PC-9 (cell line): ENCODE results near the gene RSPH9. TPM values are rescaled to one million over a fixed set of nuclear protein-coding genes. Genes with fewer than 3 reads are reported as not detected.

Source experiments
- BruUV-seq: library from RNA; stranded (reverse); fragments of 400-500 nt; replicated peaks from 2 replicates; lab custom pipeline; 2021; lab: Mats Ljungman, UMichigan
- CTCF ChIA-PET: fragments of 300-600 bp; sonication (Branson Sonifier 250); formaldehyde crosslinking; loops from one replicate; lab custom pipeline; 2022; ENCODE audit warnings: antibody characterized with exemption; lab: Charles Lee
- POLR2A ChIA-PET: fragments of 300-600 bp; sonication (Branson Sonifier 250); formaldehyde crosslinking; loops from one replicate; lab custom pipeline; 2022; ENCODE audit warnings: antibody characterized with exemption; ENCODE audit not compliant: unreplicated experiment; lab: Charles Lee
- DNase-seq, 2 experiments: peaks; one replicate each; pipeline versions ENCODE4 v3.0.0 to v3.0.0-alpha.2; 2015 to 2022; ENCODE audit warnings: mixed read lengths in 1 of 2
- H2AFZ ChIP-seq: fragments of 200-600 bp; sonication (generic); 2 replicates; pipeline ENCODE4 v1.8.1; 2017; ENCODE audit warnings: antibody characterized with exemption
- H3F3A ChIP-seq: fragments of 200-600 bp; sonication (generic); 2 replicates; pipeline ENCODE4 v1.8.1; 2017; ENCODE audit warnings: antibody characterized with exemption, mild to moderate bottlenecking, low read depth; ENCODE audit not compliant: insufficient read depth
- H3K27ac ChIP-seq: fragments of 200-600 bp; sonication (generic); 2 replicates; pipeline ENCODE4 v1.6.1; 2016; ENCODE audit warnings: mixed run types
- H3K27me3 ChIP-seq: fragments of 200-600 bp; sonication (generic); 2 replicates; pipeline ENCODE4 v1.6.1; 2016; ENCODE audit warnings: low read depth, mixed run types; ENCODE audit not compliant: insufficient read depth
- H3K36me3 ChIP-seq: fragments of 200-600 bp; sonication (generic); 2 replicates; pipeline ENCODE4 v1.6.1; 2016; ENCODE audit warnings: low read depth, mixed run types
- H3K4me1 ChIP-seq: fragments of 200-600 bp; sonication (generic); replicated peaks from 2 replicates; pipeline ENCODE4 v1.6.1; 2016; ENCODE audit warnings: mixed run types; ENCODE audit not compliant: insufficient read depth
- H3K4me2 ChIP-seq: fragments of 200-600 bp; sonication (generic); 2 replicates; pipeline ENCODE4 v1.6.1; 2017; ENCODE audit warnings: mixed run types
- H3K4me3 ChIP-seq: fragments of 200-600 bp; sonication (generic); 2 replicates; pipeline ENCODE4 v1.6.1; 2016; ENCODE audit warnings: mixed run types
- H3K79me2 ChIP-seq: fragments of 200-600 bp; sonication (generic); 2 replicates; pipeline ENCODE4 v1.6.1; 2017; ENCODE audit warnings: low read depth, mixed run types
- H3K9me2 ChIP-seq: fragments of 200-600 bp; sonication (generic); 2 replicates; pipeline ENCODE4 v1.8.1; 2017; ENCODE audit warnings: mild to moderate bottlenecking; ENCODE audit not compliant: insufficient read depth
- H3K9me3 ChIP-seq: fragments of 200-600 bp; sonication (generic); 2 replicates; pipeline ENCODE4 v1.8.1; 2016; ENCODE audit warnings: low read depth; ENCODE audit not compliant: insufficient read depth
- H4K20me1 ChIP-seq: fragments of 200-600 bp; sonication (generic); 2 replicates; pipeline ENCODE4 v1.8.1; 2017; ENCODE audit not compliant: insufficient read depth
- EZH2 ChIP-seq: fragments of 200-600 bp; sonication (generic); IDR thresholded peaks from 2 replicates; pipeline ENCODE4 v1.8.0; 2017; ENCODE audit warnings: antibody characterized with exemption, low read depth
- intact Hi-C: fragments of 100-400 bp; cut with micrococcal nuclease; formaldehyde crosslinking; loops from one replicate; pipeline ENCODE4 v1.10.0; 2022; ENCODE audit not compliant: unreplicated experiment
- total RNA-seq: library from RNA; stranded (reverse); gene quantifications from 2 replicates; pipeline ENCODE4 v1.2.3, GENCODE V29; 2021
- TF ChIP-seq, protein P1 (sequence below): fragments of 200-600 bp; sonication (generic); conservative IDR thresholded peaks from 2 replicates; pipeline ENCODE4 v1.6.1; 2017; ENCODE audit warnings: mixed run types, antibody characterized with exemption, mild to moderate bottlenecking, moderate library complexity

RSPH9 gene
- total RNA-seq, 1 experiment from 2014 or later = not detected

DNA sequence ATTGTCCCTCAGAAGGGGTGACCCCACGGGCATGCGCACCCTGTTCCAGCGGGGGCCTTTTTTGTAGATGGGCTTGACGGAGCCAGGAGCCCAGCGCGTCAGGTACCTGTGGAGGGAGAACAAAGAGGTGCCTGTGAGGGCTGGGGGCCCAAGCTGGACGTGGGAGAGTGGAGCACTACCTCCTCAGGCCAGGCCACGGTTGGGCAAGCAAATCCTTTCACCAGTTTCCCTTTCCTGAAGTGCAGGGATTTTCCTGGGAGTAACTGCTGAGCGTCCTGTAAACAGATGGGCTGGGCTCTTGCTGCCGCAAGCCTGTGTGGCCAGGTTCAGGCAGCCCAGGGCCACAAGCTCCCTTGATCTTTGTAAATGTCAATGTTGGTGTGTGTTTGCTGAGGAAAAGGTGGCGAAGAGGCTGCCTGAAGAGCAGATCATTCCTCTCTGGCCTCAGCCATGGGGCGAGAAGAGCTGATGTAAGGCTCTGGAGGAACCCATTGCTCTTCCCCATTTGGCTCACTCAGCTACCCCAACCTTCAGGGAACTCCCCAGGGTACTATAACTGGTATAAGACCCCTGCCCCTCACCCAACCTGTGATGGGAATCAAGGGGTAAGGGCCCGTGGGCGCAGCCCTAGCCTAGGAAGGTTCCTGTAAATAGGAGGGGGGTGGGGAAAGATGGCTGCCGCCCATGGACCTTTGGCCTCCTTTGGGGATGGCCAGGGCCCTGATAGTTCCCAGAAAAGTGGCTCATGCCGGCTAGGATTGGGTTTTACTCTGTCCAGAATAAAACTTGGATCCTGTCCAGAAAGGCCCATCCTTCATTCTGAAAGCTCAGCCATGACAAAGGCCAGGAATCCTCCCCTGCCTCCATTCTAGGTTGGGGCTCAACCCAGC, 27.2 kb downstream of the RSPH9 start:
- intact Hi-C loops = no loop called here
- no peaks in the 10 kb centered on the region for H3K79me2 ChIP-seq
- DNase-seq = no peak
- no peak overlapping the region for H3K4me2 ChIP-seq
- no peaks in the 10 kb centered on the region for H3K27me3 ChIP-seq
- H3K4me3 ChIP-seq = no peak overlapping the region
- H3K27ac ChIP-seq = no peak overlapping the region
- ChIA-PET POLR2A (no interaction called here), CTCF (no interaction called here)
- no peaks in the 10 kb centered on the region for H4K20me1 ChIP-seq
- H2AFZ ChIP-seq = no peak overlapping the region
- H3K36me3 ChIP-seq = peaks cover 9% of the 10 kb centered on the region; the same call in 1 of the 2 replicates
- peaks cover 45% of the 10 kb centered on the region for H3K4me1 ChIP-seq
- no peaks in the 10 kb centered on the region for H3K9me2 ChIP-seq
- H3K9me3 ChIP-seq = no peaks in the 10 kb centered on the region
- TF ChIP-seq EZH2 = no peak
- TF ChIP-seq, protein P1, sequence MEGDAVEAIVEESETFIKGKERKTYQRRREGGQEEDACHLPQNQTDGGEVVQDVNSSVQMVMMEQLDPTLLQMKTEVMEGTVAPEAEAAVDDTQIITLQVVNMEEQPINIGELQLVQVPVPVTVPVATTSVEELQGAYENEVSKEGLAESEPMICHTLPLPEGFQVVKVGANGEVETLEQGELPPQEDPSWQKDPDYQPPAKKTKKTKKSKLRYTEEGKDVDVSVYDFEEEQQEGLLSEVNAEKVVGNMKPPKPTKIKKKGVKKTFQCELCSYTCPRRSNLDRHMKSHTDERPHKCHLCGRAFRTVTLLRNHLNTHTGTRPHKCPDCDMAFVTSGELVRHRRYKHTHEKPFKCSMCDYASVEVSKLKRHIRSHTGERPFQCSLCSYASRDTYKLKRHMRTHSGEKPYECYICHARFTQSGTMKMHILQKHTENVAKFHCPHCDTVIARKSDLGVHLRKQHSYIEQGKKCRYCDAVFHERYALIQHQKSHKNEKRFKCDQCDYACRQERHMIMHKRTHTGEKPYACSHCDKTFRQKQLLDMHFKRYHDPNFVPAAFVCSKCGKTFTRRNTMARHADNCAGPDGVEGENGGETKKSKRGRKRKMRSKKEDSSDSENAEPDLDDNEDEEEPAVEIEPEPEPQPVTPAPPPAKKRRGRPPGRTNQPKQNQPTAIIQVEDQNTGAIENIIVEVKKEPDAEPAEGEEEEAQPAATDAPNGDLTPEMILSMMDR = no peak
- BruUV-seq = no TSS peak
- peaks cover 25% of the 10 kb centered on the region for H3F3A ChIP-seq

DNA sequence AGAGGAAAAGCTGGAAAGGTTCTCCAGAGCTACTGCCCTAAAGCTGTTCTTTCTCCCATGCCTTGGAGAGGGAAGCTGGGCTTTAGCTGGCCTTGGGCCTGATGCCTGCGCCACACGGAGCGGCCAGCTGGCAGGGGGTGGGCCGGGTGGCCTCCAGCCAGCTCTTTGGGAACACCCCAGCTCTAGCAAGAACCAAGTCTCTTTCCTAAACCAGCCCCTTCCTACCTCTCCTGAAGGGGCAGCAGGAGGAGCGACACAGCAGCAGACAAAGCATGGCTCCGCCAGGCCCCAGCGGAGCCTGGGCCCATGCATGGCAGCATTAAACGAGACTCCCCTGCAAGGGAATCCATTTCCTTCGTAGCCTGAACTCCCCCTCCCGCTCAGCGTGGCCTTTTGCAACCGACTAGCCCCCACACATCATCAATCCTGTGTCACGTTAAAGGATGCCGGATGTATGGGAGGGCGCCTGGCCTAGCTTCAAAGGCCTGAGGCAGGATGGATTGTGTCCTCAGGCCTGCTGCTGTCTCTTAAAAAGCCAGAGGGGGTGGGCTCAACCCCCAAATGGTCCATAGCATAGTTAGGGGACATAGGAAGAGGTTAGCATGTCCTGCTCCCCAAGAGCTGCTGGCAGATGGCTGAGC, 28.7 kb downstream of the RSPH9 start:
- DNase-seq = no peak
- Histone ChIP-seq H3K4me3 (no peak overlapping the region), H4K20me1 (no peaks in the 10 kb centered on the region), H3K36me3 (peaks cover 13% of the 10 kb centered on the region; the same call in 1 of the 2 replicates), H3K27me3 (no peaks in the 10 kb centered on the region), H3K4me1 (peaks cover 30% of the 10 kb centered on the region), H3F3A (peaks cover 20% of the 10 kb centered on the region), H3K9me2 (no peaks in the 10 kb centered on the region), H2AFZ (no peak overlapping the region), H3K79me2 (no peaks in the 10 kb centered on the region), H3K9me3 (no peaks in the 10 kb centered on the region), H3K4me2 (no peak overlapping the region), H3K27ac (no peak overlapping the region)
- CTCF ChIA-PET = no interaction called here
- no TSS peak for BruUV-seq
- intact Hi-C loops = no loop called here
- POLR2A ChIA-PET = no interaction called here
- TF ChIP-seq EZH2 = no peak
- TF ChIP-seq, protein P1 = no peak

DNA sequence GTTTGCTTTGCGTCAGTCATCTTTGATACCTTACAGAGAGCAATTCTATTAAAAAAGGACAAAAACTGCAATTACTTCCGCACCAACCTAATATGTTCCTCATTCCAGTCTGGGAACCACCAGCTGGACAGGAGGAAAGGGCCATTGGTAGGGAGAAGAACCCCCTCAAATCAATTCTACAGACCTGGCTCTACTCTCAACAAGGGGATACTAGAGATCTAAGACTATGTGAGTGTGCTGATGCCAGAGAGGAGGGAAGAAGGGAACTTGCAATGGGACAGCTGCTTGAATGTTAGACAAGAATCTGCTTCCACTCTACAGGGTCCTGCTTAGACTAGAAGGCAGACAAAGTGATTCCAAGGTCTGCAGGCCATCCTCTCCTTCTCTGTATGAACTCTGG, 29.5 kb downstream of the RSPH9 start:
- Histone ChIP-seq H3K27me3 (no peaks in the 10 kb centered on the region), H3K4me2 (no peak overlapping the region), H3K4me1 (peaks cover 22% of the 10 kb centered on the region), H3K9me3 (no peaks in the 10 kb centered on the region), H3K9me2 (no peaks in the 10 kb centered on the region), H3K27ac (no peak overlapping the region), H4K20me1 (no peaks in the 10 kb centered on the region), H3K79me2 (no peaks in the 10 kb centered on the region), H3K36me3 (peaks cover 17% of the 10 kb centered on the region; the same call in 1 of the 2 replicates), H3F3A (peaks cover 20% of the 10 kb centered on the region), H2AFZ (no peak overlapping the region), H3K4me3 (no peak overlapping the region)
- TF ChIP-seq EZH2 = no peak
- TF ChIP-seq, protein P1 = no peak
- ChIA-PET CTCF (no interaction called here), POLR2A (no interaction called here)
- DNase-seq = no peak
- intact Hi-C loops = no loop called here
- no TSS peak for BruUV-seq
